ENCODE data around the gene CRACR2B.

The CRACR2B gene

GRCh38 chr11:871472-871871 is 43.8 kb downstream of the CRACR2B start:
- H2BK12ac ChIP-seq (ENCODE audit: low read length in 2 of 2), result no peak overlapping the region
- no peak overlapping the region for H3K4ac ChIP-seq (ENCODE audit: low read depth in 1 of 2, low read length in 2 of 2)
- H4K8ac ChIP-seq (ENCODE audit: low read length), result no peak overlapping the region
- H3K18ac ChIP-seq (ENCODE audit: low read depth in 1 of 2, low read length in 2 of 2), result no peak overlapping the region
- no peaks in the 10 kb centered on the region for H3K9me3 ChIP-seq (ENCODE audit: control insufficient read depth, low read length)
- no peak for DNase-seq
- H4K91ac ChIP-seq (ENCODE audit: low read length), result no peak overlapping the region
- no peak overlapping the region for H3K23ac ChIP-seq (ENCODE audit: low read length in 2 of 2)
- H3K27me3 ChIP-seq (ENCODE audit: control insufficient read depth in 1 of 2, insufficient read depth in 1 of 2, low read length in 2 of 2), result no peaks in the 10 kb centered on the region
- H3K4me2 ChIP-seq (ENCODE audit: low read length, poor library complexity, severe bottlenecking), result no peak overlapping the region
- no peaks in the 10 kb centered on the region for H3K79me1 ChIP-seq (replicated peaks; ENCODE audit: low read length, poor library complexity, severe bottlenecking)
- no peak overlapping the region for H2BK15ac ChIP-seq (ENCODE audit: low read depth, poor library complexity, severe bottlenecking)
- no peak overlapping the region for H3K27ac ChIP-seq (ENCODE audit: low read length, poor library complexity, severe bottlenecking)
- H3K14ac ChIP-seq (ENCODE audit: low read length in 2 of 2), result no peak overlapping the region
- H2AK5ac ChIP-seq (ENCODE audit: low read length, severe bottlenecking), result no peak overlapping the region
- peaks cover 19% of the 10 kb centered on the region for H3K4me1 ChIP-seq (ENCODE audit: control insufficient read depth, insufficient read depth, low read depth, low read length)
- 82% methylated on average over 9 of the region's 9 CpGs for whole genome bisulfite sequencing
- no peak overlapping the region for H3K4me3 ChIP-seq (ENCODE audit: insufficient read depth in 1 of 2, low read depth in 1 of 2, low read length in 2 of 2)
- no peak overlapping the region for H3K9ac ChIP-seq (ENCODE audit: low read length)
- no peak overlapping the region for H2BK120ac ChIP-seq (ENCODE audit: low read depth, low read length)
- H2BK5ac ChIP-seq (ENCODE audit: low read depth, low read length, poor library complexity, severe bottlenecking), result no peak overlapping the region
- H2AFZ ChIP-seq (ENCODE audit: low read depth, low read length), result no peak overlapping the region
- peaks cover 13 to 53% of the 10 kb centered on the region in 2 experiments for H3K36me3 ChIP-seq (ENCODE audit: control insufficient read depth in 1 of 2, insufficient read depth in 2 of 2, low read depth in 1 of 2, low read length in 2 of 2)

GRCh38 chr11:872799-873198 is 45.1 kb downstream of the CRACR2B start:
- Histone ChIP-seq H3K4me1 (ENCODE audit: control insufficient read depth, insufficient read depth, low read depth, low read length) (peaks cover 22% of the 10 kb centered on the region), H3K23ac (ENCODE audit: low read length in 2 of 2) (peak overlapping the region in 1 of 2 experiments; percentile 10), H2BK15ac (ENCODE audit: low read depth, poor library complexity, severe bottlenecking) (no peak overlapping the region), H3K14ac (ENCODE audit: low read length in 2 of 2) (no peak overlapping the region), H4K8ac (ENCODE audit: low read length) (no peak overlapping the region), H2BK5ac (ENCODE audit: low read depth, low read length, poor library complexity, severe bottlenecking) (no peak overlapping the region), H3K36me3 (ENCODE audit: control insufficient read depth in 1 of 2, insufficient read depth in 2 of 2, low read depth in 1 of 2, low read length in 2 of 2) (peaks cover 12 to 58% of the 10 kb centered on the region in 2 experiments), H2AFZ (ENCODE audit: low read depth, low read length) (no peak overlapping the region), H3K4me3 (ENCODE audit: insufficient read depth in 1 of 2, low read depth in 1 of 2, low read length in 2 of 2) (no peak overlapping the region), H3K4me2 (ENCODE audit: low read length, poor library complexity, severe bottlenecking) (no peak overlapping the region), H3K9ac (ENCODE audit: low read length) (no peak overlapping the region), H3K27me3 (ENCODE audit: control insufficient read depth in 1 of 2, insufficient read depth in 1 of 2, low read length in 2 of 2) (no peaks in the 10 kb centered on the region), H3K4ac (ENCODE audit: low read depth in 1 of 2, low read length in 2 of 2) (no peak overlapping the region), H2AK5ac (ENCODE audit: low read length, severe bottlenecking) (no peak overlapping the region), H3K27ac (ENCODE audit: low read length, poor library complexity, severe bottlenecking) (no peak overlapping the region), H4K91ac (ENCODE audit: low read length) (no peak overlapping the region), H2BK120ac (ENCODE audit: low read depth, low read length) (no peak overlapping the region), H3K9me3 (ENCODE audit: control insufficient read depth, low read length) (no peaks in the 10 kb centered on the region), H2BK12ac (ENCODE audit: low read length in 2 of 2) (no peak overlapping the region), H3K79me1 (replicated peaks; ENCODE audit: low read length, poor library complexity, severe bottlenecking) (no peaks in the 10 kb centered on the region), H3K18ac (ENCODE audit: low read depth in 1 of 2, low read length in 2 of 2) (no peak overlapping the region)
- WGBS, result 91% methylated on average over 9 of the region's 9 CpGs
- no peak for DNase-seq

- Histone ChIP-seq H3K23ac (ENCODE audit: low read length in 2 of 2) (no peak overlapping the region), H3K9ac (ENCODE audit: low read length) (no peak overlapping the region), H4K8ac (ENCODE audit: low read length) (no peak overlapping the region), H2AFZ (ENCODE audit: low read depth, low read length) (no peak overlapping the region), H2BK12ac (ENCODE audit: low read length in 2 of 2) (no peak overlapping the region), H3K27me3 (ENCODE audit: control insufficient read depth in 1 of 2, insufficient read depth in 1 of 2, low read length in 2 of 2) (no peaks in the 10 kb centered on the region), H2BK15ac (ENCODE audit: low read depth, poor library complexity, severe bottlenecking) (no peak overlapping the region), H3K18ac (ENCODE audit: low read depth in 1 of 2, low read length in 2 of 2) (no peak overlapping the region), H3K27ac (ENCODE audit: low read length, poor library complexity, severe bottlenecking) (no peak overlapping the region), H3K4me2 (ENCODE audit: low read length, poor library complexity, severe bottlenecking) (no peak overlapping the region), H2BK5ac (ENCODE audit: low read depth, low read length, poor library complexity, severe bottlenecking) (no peak overlapping the region), H3K9me3 (ENCODE audit: control insufficient read depth, low read length) (no peaks in the 10 kb centered on the region), H2BK120ac (ENCODE audit: low read depth, low read length) (no peak overlapping the region), H3K4ac (ENCODE audit: low read depth in 1 of 2, low read length in 2 of 2) (no peak overlapping the region), H3K4me1 (ENCODE audit: control insufficient read depth, insufficient read depth, low read depth, low read length) (peaks cover 22% of the 10 kb centered on the region), H3K14ac (ENCODE audit: low read length in 2 of 2) (no peak overlapping the region), H3K79me1 (replicated peaks; ENCODE audit: low read length, poor library complexity, severe bottlenecking) (no peaks in the 10 kb centered on the region), H4K91ac (ENCODE audit: low read length) (no peak overlapping the region), H2AK5ac (ENCODE audit: low read length, severe bottlenecking) (no peak overlapping the region), H3K36me3 (ENCODE audit: control insufficient read depth in 1 of 2, insufficient read depth in 2 of 2, low read depth in 1 of 2, low read length in 2 of 2) (peaks cover 2 to 54% of the 10 kb centered on the region in 2 experiments), H3K4me3 (ENCODE audit: insufficient read depth in 1 of 2, low read depth in 1 of 2, low read length in 2 of 2) (no peak overlapping the region)
- no peak for DNase-seq
- WGBS, result 74% methylated on average over 9 of the region's 12 CpGs
Measured at GRCh38 chr11:873706-874105, 46.0 kb downstream of the CRACR2B start.

- Histone ChIP-seq H2AFZ (ENCODE audit: low read depth, low read length) (no peak overlapping the region), H2AK5ac (ENCODE audit: low read length, severe bottlenecking) (no peak overlapping the region), H2BK12ac (ENCODE audit: low read length in 2 of 2) (no peak overlapping the region), H3K79me1 (replicated peaks; ENCODE audit: low read length, poor library complexity, severe bottlenecking) (no peaks in the 10 kb centered on the region), H2BK5ac (ENCODE audit: low read depth, low read length, poor library complexity, severe bottlenecking) (no peak overlapping the region), H3K23ac (ENCODE audit: low read length in 2 of 2) (no peak overlapping the region), H3K9me3 (ENCODE audit: control insufficient read depth, low read length) (no peaks in the 10 kb centered on the region), H3K4ac (ENCODE audit: low read depth in 1 of 2, low read length in 2 of 2) (no peak overlapping the region), H2BK120ac (ENCODE audit: low read depth, low read length) (no peak overlapping the region), H3K4me1 (ENCODE audit: control insufficient read depth, insufficient read depth, low read depth, low read length) (peaks cover 25% of the 10 kb centered on the region), H4K8ac (ENCODE audit: low read length) (no peak overlapping the region), H3K14ac (ENCODE audit: low read length in 2 of 2) (no peak overlapping the region), H3K4me3 (ENCODE audit: insufficient read depth in 1 of 2, low read depth in 1 of 2, low read length in 2 of 2) (no peak overlapping the region), H3K27me3 (ENCODE audit: control insufficient read depth in 1 of 2, insufficient read depth in 1 of 2, low read length in 2 of 2) (no peaks in the 10 kb centered on the region), H3K4me2 (ENCODE audit: low read length, poor library complexity, severe bottlenecking) (no peak overlapping the region), H3K9ac (ENCODE audit: low read length) (no peak overlapping the region), H3K18ac (ENCODE audit: low read depth in 1 of 2, low read length in 2 of 2) (no peak overlapping the region), H3K36me3 (ENCODE audit: control insufficient read depth in 1 of 2, insufficient read depth in 2 of 2, low read depth in 1 of 2, low read length in 2 of 2) (peaks cover 4 to 50% of the 10 kb centered on the region in 2 experiments), H2BK15ac (ENCODE audit: low read depth, poor library complexity, severe bottlenecking) (no peak overlapping the region), H4K91ac (ENCODE audit: low read length) (no peak overlapping the region), H3K27ac (ENCODE audit: low read length, poor library complexity, severe bottlenecking) (no peak overlapping the region)
- WGBS, result 97% methylated on average over 16 of the region's 16 CpGs
- DNase-seq, result no peak
Measured at GRCh38 chr11:875203-875602, 47.5 kb downstream of the CRACR2B start.
